Ishikawa (cell line): ENCODE data around the gene PHF19.

Experiments used
- CEBPB ChIP-seq: IDR thresholded peaks from 2 replicates; pipeline ENCODE4 v1.6.1; 2012
- CREB1 ChIP-seq: IDR thresholded peaks from 2 replicates; pipeline ENCODE4 v1.6.1; 2012; ENCODE audit warnings: low read depth
- EGR1 ChIP-seq: IDR thresholded peaks from 2 replicates; pipeline ENCODE4 v1.6.1; 2012
- EP300 ChIP-seq: IDR thresholded peaks from 2 replicates; pipeline ENCODE4 v1.6.1; 2012; ENCODE audit warnings: borderline replicate concordance
- FOXM1 ChIP-seq: IDR thresholded peaks from 2 replicates; pipeline ENCODE4 v1.6.1; 2012; ENCODE audit warnings: low read depth, borderline replicate concordance
- NFIC ChIP-seq: IDR thresholded peaks from 2 replicates; pipeline ENCODE4 v1.6.1; 2012
- RAD21 ChIP-seq: IDR thresholded peaks from 2 replicates; pipeline ENCODE4 v1.6.1; 2012; ENCODE audit warnings: low read depth
- REST ChIP-seq: IDR thresholded peaks from 2 replicates; pipeline ENCODE4 v1.6.1; 2012; ENCODE audit warnings: low read depth, mild to moderate bottlenecking
- TAF1 ChIP-seq: IDR thresholded peaks from 2 replicates; pipeline ENCODE4 v1.6.1; 2012; ENCODE audit warnings: low read depth, mild to moderate bottlenecking
- TCF12 ChIP-seq: IDR thresholded peaks from 2 replicates; pipeline ENCODE4 v1.6.1; 2012; ENCODE audit warnings: low read depth
- TEAD4 ChIP-seq: IDR thresholded peaks from 2 replicates; pipeline ENCODE4 v1.6.1; 2012
- USF1 ChIP-seq: IDR thresholded peaks from 2 replicates; pipeline ENCODE4 v1.6.1; 2012
- YY1 ChIP-seq: IDR thresholded peaks from 2 replicates; pipeline ENCODE4 v1.6.1; 2012; ENCODE audit warnings: low read depth
- ZBTB7A ChIP-seq: IDR thresholded peaks from 2 replicates; pipeline ENCODE4 v1.6.1; 2012; ENCODE audit warnings: low read depth
- TF ChIP-seq, protein P1 (sequence below): IDR thresholded peaks from 2 replicates; pipeline ENCODE4 v1.6.1; 2012

Gene PHF19

GRCh38 chr9:120920806-120921178 lies 43.8 kb upstream of the PHF19 start:
- no peak for TF ChIP-seq YY1
- TF ChIP-seq EGR1 = no peak
- TF ChIP-seq, protein P1, sequence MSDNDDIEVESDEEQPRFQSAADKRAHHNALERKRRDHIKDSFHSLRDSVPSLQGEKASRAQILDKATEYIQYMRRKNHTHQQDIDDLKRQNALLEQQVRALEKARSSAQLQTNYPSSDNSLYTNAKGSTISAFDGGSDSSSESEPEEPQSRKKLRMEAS = no peak
- TF ChIP-seq RAD21 = no peak
- no peak for TF ChIP-seq CREB1
- TF ChIP-seq TCF12 = no peak
- TF ChIP-seq NFIC = no peak
- no peak for TF ChIP-seq TEAD4
- TF ChIP-seq TAF1 = no peak

- TF ChIP-seq EGR1 = no peak
- TF ChIP-seq ZBTB7A = no peak
- TF ChIP-seq TCF12 = no peak
- no peak for TF ChIP-seq TEAD4
- no peak for TF ChIP-seq EP300
- no peak for TF ChIP-seq CREB1
Observed at GRCh38 chr9:120919843-120920805, 43.1 kb upstream of the PHF19 start.

- TF ChIP-seq EP300 = no peak
- TF ChIP-seq FOXM1 = no peak
- no peak for TF ChIP-seq TEAD4
- TF ChIP-seq EGR1 = no peak
- TF ChIP-seq CEBPB = no peak
Observed at GRCh38 chr9:120918931-120919842, 42.2 kb upstream of the PHF19 start.

- TF ChIP-seq USF1 (no peak), TCF12 (no peak), CREB1 (no peak), RAD21 (no peak), TAF1 (no peak), TEAD4 (no peak), ZBTB7A (no peak), YY1 (no peak), REST (no peak), CEBPB (no peak), EGR1 (no peak), FOXM1 (no peak), EP300 (no peak)
- TF ChIP-seq, protein P1 = no peak
Observed at GRCh38 chr9:120917929-120918762, 41.2 kb upstream of the PHF19 start.

DNA sequence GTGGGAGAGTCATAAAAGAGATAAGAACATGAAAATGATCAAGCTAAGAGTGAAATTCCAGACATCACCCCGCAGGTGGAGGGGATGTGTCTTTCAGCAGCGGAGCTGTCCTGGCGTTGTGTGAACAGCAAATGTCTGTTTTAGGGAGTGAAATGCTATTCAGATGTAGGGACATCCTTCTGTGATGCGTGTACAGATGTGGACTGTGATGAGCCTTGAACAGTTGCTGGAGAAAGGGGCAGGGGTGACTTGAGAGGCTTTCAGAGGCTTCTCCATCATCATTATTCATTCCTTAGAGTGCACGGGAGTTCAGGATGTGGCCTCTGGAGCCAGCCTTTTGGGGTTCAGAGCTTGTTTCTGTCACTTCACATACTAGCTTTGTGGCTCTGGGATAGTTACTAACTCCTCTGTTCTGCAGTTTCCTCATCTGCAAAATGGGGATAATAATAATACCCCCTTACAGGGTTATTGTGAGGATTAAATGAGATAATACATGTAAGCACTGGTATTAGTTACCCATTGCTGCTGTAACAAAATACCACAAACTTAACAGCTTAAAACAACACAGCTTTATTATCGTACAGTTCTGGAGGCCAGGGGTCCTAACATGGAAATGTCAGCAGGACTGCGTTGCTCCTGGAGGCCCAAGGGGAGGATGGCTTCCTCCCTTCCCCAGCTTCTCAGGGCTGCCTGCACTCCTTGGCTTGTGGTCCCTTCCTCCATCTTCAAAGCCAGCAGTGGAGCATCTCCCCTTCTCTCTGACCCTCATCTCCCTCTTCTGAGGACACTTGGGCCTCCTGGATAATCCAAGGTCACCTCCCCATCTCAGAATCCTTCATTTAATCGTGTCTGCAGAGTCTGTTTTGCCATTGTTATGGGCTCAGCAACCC lies 40.2 kb upstream of the PHF19 start:
- no peak for TF ChIP-seq REST
- no peak for TF ChIP-seq CREB1
- TF ChIP-seq, protein P1 = no peak
- no peak for TF ChIP-seq ZBTB7A
- no peak for TF ChIP-seq FOXM1
- TF ChIP-seq TCF12 = no peak
- TF ChIP-seq CEBPB = no peak
- no peak for TF ChIP-seq EP300
